ENCODE measurements around the gene GPHB5.
"Not testable (repeated sequence)": the region's sequence is repeated elsewhere in the genome, so short reads cannot be mapped to it uniquely, and the experiment has no call there.

The GPHB5 gene, protein sequence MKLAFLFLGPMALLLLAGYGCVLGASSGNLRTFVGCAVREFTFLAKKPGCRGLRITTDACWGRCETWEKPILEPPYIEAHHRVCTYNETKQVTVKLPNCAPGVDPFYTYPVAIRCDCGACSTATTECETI

DNA sequence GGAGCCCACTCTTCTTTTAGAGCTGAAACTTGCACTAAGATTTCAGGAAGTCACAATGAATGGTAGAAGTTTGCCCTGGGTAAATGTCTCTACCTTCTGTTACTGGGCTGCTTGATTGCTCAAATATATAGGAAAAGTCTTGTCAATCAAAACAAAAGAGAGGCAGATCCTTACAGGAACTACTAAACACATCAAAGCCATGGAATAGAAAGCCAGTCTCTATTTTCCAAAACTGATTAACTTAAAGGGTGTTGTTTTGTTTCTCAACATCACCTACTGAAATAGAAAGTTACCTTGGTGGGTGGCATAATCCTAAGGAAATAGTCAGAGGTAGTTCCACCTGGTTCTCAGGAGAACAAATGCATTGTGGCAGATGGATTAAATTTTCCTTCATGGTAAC, at the start of gene GPHB5:
Gene GPHB5, minus strand, starts transcription at position 101 of the 400 bp plus-strand sequence. CDS start 1,086 bp downstream, outside the sequence.
- no peak for DNase-seq (ENCODE audit: low spot score)

DNA sequence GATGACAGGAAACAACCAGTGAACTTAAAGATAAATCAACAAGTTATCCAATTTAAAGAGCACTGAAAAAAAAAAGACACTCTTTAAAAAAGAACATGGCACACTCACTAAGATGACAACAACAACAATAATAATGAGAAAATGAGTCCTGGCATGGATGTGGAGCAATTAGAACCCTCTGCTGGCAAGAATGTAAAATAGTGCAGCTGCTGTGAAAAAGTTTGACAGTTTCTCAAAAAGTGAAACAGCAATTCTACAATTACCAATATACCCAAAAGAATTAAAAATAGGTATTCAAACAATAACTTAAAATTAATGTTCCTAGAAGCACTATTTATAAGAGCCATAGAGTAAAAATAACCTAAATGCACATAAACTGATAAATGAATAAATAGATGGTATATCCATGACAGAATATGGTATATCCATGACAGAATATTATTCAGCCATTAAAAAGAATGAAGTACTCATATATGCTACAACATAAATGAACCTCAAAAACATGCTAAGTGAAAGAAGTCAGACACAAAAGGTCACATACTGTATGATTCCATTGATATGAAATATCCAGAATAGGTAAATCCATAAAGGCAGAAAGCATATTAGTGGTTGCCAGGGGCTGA, 49.1 kb upstream of the GPHB5 start:
- no peak for DNase-seq (ENCODE audit: low spot score)

DNA sequence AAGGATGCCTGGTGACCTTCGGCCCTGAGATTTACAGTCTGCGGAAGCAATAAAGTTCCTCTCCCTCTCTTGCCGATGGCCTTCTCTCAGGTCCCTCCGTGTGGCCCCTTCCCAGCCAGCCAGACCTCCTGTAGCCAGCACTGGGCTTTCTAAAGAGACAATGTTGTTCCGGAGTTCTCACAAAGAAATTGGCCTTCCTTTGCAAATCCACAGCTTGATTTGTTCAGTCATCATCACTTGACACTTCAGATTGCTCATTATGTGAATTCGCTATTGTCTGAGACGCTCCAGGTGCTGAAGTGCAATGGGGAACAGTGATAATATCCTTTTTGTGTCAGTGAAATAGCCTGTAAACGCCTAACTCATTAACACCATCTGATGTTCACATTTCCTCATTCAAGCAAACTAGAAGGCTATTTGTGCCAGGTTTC, 43.7 kb upstream of the GPHB5 start:
- no peak for DNase-seq (ENCODE audit: low spot score)

DNA sequence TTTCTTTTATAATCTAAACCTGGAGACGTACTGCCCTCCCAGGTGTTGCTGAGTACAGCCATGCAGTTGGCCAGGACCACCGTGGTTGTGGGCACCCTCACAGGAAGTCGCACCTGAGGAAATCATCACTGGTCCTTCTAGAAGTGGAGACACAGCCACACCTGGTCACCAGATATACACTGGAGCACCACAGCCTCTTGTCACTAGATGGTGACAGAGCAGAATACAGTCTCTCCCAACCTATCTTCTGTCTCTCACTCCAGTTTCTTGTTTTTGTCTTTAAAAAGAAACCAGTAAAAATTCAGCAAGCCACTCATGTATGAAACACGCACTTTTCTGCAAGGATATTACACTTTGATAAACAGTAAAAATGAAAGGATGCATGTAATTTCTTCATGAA, 43.1 kb upstream of the GPHB5 start:
- no peak for DNase-seq (ENCODE audit: low spot score)

DNA sequence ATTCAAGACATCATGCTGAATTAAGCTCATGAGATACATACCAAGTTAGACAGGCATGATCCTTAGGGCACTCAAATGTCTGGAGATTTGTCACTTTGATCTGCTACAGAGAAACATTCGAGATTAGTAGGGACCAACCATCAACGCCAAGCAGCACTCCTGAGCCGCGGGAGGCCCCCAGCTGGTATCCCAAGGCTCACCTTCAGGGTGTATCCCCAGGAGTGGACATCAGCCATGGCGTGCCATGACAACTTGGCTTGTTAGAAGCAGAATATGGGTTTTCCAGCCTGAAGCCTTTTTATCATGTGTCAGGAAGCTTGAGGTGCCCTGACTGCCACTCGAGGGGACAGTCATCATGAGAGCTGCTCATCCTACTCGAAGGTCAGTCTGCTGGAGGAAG, 39.1 kb upstream of the GPHB5 start:
- no peak for DNase-seq (ENCODE audit: low spot score)

DNA sequence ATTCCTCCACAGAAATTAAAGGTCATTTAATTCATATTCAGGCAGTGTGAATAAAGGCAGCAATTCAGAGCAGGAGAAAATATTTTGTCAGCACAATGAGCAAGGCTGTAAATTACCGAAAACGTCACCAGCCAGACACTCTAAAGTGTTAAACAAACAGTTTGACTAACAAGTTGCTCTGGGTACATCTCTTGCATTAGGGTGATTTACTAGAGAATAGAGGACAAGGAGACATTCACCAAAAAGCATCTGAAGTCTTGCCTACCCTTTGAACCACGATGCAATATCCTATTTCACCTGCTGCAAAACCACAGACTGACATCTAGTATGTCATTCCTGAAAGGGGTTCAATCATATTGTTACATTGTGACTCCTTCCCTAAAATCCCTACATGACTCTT, 27.1 kb upstream of the GPHB5 start:
- DNase-seq (ENCODE audit: low spot score) = no peak

DNA sequence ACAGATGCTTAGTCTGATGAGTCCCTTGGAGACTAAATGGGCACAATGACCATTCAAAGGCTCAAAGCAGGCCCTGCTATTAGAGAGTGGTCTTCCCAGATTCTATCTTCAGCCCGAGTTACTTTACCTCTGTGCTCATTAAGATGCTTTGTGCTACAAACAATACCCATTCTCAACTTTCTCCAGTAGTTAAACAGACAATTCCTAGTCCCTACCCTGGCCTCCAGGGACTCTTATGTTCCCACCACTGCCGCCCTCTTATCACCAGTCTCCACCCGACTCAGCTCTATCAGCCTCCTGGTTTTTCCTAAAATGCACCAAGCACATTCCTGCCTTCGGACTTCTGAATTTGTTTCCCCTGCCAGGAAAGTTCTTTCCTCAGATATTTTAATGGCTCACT, 25.6 kb upstream of the GPHB5 start:
- DNase-seq (ENCODE audit: low spot score) = no peak

DNA sequence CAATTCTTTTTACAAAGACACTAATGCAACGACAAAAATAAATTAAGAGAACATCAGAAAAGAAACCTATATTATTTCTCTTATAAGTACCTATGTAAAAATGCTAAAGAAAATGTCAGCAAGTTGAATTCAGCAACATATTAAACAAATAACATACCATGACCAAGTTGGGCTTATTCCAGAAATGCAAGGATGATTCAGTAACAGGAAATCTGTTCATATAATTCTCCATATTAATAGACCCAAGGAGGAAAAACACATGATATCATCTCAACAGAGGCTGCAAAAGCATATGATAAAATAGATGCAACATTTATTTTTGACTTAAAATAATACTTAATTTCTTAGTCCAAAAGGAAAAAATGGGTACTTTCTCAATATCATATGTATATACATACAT, 25.1 kb upstream of the GPHB5 start:
- DNase-seq (ENCODE audit: low spot score) = no peak

DNA sequence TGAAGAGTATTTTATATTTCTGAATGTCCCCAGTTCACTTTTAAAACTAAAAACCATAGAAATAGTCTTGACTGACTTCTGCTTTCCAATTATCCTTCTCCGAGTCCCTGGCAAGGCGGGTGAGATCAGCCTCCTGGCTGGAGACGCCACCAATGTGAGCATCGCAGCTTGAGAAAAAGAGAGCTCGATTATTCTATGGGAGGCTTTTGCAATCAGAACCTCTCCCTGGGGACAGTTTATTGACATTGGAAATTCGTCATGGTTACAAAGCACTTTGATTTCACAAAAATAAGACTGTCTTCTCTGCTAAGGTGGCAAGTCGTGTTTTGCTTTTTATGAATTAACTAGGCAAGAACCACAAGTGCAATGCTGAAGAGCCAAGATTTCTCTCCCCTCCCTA, 23.6 kb upstream of the GPHB5 start:
- DNase-seq (ENCODE audit: low spot score) = no peak

DNA sequence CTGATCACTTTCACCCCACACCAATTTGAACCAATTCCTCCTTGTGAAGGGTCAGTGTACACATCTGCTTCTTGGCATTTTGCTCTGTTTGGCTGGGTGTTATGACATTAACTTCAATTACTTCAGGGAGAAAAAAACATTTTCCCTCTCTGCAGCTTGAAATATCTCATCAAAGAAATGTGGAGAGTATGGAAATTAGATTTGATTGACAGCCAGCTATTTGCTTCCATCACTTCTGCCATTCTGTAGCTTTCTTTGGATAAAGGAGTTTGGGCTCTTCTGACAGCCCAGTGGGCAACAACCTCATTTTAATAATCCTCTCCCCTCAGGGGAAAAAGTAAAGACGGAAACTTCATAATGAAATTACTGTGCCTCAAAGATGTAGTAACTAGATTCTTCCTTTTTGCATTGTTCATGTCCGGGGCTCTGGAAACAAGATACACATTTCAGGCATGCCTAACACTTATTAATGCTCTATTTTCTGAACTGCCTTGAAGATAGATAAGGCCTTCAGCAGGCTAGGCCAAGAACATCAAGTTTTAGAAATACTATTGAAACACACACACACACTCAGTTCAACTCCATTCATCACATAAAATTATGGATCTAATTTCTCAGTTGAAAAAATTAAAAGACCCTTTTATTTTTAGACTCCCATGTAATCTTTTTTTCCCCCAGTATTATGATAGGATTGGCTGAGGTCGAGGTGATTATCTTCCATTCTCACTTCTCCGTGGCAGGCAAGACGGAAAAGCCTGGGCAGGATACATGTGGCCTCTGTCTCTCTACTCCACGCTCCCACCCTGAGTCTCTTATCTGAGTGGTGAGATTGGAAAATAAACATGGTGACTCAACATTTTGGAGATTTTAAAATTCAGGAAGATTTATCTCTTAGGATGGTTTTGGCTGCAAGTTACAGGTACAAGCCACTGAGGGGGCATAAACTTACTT, 10.3 kb upstream of the GPHB5 start:
- DNase-seq (ENCODE audit: low spot score) = no peak

DNA sequence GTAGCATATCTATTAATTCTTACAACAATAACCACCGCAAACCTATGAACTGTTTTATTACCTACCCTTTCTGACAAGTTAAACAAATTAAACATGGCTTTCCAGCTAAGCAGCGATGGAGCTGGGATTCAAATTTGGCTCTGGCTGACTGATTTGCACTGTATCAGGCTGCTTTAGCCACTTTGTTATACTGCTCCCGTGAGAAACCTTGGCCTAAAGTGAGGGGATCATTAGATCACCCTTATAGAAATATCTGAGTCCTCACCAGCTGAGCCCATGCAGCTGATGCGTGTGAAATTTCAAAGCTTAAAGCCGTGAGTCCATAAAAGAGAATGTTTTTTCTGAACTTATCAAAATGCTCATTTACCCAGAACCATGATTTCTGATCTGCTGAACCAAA, 8.1 kb upstream of the GPHB5 start:
- no peak for DNase-seq (ENCODE audit: low spot score)

DNA sequence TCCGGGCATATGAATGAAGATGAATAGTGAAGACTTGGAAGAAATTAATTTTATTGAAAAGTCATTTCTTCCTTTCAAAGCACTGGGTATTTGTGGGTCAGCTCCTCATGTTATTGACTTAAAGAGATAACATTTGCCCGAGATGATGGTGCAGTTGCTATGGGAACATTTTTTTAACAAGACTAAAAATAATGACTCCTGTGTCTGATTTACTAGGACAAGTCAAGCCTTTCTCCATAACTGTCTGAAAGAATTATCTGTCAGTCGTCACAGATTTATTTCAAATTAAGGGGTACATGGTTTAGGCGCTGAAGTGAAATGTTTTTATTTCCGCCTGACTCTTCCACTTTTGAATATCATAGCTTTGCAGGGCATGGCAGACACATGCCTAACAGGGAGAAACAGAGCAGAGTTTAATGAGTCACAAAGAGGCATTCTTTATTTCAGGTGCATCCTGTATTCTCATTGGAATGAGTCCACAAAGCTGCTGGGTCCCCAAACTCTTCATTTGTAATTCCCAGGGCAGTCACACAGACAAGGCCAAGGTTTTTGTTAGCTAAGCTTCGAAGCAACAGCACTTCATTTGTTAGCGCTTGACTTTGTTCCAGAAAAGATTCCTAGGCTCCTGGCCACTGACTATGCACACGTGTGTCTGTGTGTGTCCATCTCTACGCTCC, 4.3 kb upstream of the GPHB5 start:
- DNase-seq (ENCODE audit: low spot score) = no peak

DNA sequence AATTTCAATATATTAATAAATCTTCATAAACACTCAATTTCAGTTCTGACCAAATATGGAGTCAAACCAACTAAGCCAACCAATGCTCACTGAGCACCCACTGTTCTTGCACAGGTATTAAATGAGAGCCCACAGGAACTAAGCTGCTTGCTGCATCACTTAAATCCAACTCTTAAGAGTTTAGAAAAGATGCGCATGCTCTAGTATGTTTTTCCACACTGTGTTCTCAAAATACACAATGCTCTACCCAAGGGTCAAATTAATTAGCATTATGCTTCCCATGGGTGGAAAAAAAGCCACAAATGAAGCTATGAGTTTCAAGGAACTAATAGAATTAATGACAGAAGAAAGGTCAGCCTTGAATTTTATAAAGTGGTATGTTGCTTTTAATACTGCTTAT, 3.7 kb upstream of the GPHB5 start:
- DNase-seq (ENCODE audit: low spot score) = no peak

DNA sequence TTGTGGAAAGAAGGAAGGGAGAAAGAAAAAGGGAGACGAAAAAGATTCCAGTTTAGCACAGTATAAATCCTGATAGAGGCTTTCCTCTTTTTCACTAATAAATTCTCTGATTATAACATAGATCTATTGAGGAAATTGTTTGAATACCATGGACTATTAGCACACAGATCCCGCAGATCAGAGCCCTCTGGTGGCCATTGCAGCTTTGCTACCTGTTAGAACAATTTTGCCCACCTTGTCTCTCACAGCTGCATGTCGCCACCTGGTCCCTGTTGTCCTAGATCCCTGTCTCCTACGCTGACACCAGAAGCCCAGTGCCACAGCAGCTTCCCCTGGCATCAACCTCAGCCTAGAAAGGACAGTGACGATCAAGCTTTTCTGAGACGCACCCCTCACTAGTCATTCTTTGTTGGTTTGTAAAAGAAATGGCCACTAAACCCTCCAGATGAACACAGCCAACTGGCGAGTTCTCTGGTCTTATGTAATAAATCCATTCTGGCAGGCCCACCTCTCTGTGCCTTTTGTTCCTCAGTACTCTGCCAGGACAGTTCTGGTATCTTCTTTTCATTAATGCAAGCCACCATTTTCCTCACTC, 9.9 kb downstream of the GPHB5 start:
- peak; percentile 23 for DNase-seq (ENCODE audit: low spot score)

DNA sequence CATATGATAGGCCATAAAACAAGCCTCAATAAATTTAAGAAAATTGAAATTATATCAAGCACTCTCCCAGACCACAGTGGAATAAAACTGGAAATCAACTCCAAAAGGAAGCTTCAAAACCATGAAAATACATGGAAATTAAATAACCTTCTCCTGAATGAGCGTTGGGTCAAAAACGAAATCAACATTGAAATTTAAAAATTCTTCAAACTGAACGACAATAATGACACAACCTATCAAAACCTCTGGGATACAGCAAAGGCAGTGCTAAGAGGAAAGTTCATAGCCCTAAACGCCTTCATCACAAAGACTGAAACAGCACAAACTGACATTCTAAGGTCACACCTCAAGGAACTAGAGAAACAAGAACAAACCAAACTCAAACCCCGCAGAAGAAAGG, 14.3 kb downstream of the GPHB5 start:
- not testable (repeated sequence) for DNase-seq (ENCODE audit: low spot score)

DNA sequence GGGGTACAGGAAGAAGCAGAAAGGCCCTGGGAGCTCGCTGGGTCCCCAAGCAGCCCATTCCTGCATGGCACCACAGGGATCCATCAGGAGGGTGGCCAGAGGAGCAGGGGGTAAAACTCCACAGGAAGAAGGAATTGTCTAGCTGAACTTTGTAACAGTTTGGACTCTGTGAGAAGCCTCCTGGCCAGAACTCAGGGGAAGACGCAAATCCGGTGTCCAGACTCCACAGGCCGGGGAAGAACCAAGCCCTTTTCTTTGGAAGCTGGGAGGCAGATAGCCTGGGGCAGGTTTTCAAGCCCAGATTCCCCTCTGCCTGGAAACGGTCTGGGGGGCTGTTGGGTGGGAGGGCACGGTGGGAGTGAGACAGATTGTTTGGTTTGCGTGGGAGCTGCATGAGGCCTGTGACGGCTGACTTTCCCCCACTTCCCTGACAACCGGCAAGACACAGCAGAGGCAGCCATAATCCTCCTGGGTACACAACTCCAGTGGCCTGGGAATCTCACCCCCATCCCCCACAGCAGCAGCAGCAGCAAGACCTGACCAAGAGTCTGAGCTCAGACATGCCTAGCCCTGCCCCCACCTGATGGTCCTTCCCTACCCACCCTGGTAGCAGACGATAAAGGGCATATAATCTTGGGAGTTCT, 16.7 kb downstream of the GPHB5 start:
- no peak for DNase-seq (ENCODE audit: low spot score)

DNA sequence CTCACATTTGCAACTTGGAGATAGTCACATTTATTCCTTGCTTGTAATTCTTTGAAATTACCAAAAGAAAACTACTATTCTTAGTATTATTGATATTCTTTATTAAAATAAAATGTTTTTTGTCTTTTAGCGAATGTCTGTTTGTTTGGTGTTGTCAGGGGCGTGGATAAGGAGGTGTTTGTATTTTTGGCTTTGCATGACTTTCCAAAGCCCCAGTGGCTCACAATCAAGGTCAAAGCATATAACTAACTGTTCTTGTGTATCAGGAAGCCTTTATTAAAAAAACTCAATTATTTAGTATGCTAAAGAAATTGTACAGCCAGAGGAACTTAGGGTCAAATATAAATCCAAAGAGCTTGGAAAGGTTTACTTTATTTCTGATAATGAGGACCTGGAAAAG, 17.9 kb downstream of the GPHB5 start:
- no peak for DNase-seq (ENCODE audit: low spot score)

DNA sequence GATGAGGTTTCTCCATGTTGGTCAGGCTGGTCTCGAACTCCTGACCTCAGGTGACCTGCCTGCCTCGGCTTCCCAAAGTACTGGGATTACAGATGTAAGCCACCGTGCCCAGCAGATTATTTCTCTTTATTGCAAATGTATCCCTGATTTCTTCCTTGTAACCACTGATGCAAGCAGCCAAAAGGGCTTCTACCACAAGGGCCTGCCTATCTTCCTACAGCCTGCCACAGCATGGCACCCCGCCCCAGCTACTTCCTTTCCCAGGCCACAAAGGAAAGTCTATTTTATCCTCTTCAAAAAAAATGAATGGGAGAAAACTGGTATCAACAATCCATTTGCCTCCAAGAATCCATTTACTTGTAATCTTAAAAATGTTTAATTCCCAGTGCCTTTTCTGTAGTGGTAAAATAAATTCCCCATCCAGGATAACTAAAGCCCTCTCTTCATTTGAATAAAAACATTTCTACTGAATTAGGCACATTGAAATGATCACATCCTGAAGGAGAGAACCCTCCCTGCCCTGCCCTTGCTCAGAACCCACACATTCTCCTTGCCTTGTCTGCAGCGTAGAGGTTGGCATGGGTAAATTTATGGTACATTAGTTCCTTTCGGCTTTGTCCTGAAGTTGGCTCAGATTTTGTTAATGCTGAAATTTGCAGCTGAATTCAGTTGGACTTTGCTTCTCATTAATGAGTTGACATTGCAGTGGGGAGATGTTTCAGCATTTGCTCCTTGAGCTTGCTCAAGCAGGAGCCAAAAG, 19.2 kb downstream of the GPHB5 start:
- no peak for DNase-seq (ENCODE audit: low spot score)

DNA sequence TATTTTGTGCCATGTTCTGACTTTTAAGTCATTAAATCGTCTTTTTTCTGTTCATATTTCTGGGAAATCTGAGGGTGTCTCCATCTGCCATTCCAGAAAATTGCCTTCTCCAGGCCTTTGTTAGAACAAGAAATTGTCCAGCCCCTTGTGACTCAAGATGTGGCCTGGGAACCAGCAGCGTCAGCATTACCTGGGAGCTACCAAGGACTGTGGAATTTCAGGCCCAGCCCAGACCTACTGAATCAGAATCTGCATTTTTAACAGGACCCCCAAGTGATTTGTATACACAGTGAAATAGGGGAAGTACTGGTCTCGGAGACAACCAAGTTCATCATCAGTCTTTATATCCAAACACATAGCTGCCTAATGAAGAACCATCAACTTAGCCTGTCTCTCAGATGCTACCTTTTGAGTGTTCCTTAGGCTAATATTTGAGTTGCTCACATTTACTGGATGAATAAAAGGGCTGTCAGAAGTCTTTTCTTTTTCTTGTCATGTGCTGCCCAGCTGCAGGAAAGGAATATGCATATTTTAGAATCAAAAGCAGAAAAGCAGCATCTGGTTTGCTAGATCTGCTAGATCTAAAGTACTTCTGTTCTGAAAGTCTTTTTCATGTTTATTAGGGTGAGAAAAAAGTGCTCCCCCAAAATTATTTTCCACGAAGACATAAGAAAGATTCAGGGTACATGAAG, 21.2 kb downstream of the GPHB5 start:
- DNase-seq (ENCODE audit: low spot score) = no peak

DNA sequence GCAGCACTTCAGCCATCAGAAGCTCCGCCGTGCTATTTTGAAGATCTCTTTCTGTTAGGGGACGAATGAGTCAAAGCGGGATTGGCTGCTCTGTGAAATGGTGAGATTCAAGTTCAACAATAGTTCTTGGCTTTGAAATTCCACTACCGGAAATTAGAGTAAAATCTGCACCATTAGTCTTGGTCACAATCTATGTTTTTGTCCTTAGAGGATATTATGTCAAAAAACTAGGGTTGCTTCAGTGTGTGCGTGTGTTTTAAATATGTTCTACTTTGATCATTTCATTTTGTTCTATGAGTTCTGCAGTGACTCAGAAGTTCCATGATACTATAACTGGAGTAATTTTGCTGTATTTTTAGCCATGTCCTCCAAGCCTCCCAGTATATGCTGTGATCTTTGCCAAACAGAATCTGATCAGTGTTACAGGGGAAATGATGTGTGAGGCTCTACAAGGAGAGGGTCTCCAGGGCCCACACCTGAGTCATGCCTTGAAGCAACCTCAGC, 22.6 kb downstream of the GPHB5 start:
- no peak for DNase-seq (ENCODE audit: low spot score)

Measured in HuH-7.5 (cell line).